OCI-LY3 (cell line): Measurements from ENCODE around the gene DHDH.

Experiments
- H2AFZ ChIP-seq: fragments of 200-600, 300-600 bp; shearing (Covaris generic); 2 replicates; pipeline ENCODE4 v1.6.0; 2014; ENCODE audit warnings: antibody characterized with exemption, low read depth, low read length
- H3K27ac ChIP-seq: fragments of 200-600, 300-600 bp; sonication (generic); 2 replicates; pipeline ENCODE4 v1.5.1; 2014; ENCODE audit warnings: mild to moderate bottlenecking, low read length, moderate library complexity, mixed read lengths
- H3K27me3 ChIP-seq: fragments of 200-600, 300-600 bp; sonication (generic); 2 replicates; pipeline ENCODE4 v1.6.1; 2014; ENCODE audit warnings: low read depth, low read length, mixed read lengths
- H3K36me3 ChIP-seq: fragments of 200-600, 300-600 bp; sonication (generic); replicated peaks from 2 replicates; pipeline ENCODE3; 2014; ENCODE audit warnings: low read depth, low read length, mixed read lengths
- H3K4me1 ChIP-seq: fragments of 300-600, 200-600 bp; sonication (generic); 2 replicates; pipeline ENCODE4 v1.6.1; 2014; ENCODE audit warnings: low read length, mixed read lengths
- H3K4me2 ChIP-seq: fragments of 200-600, 300-600 bp; sonication (generic); 2 replicates; pipeline ENCODE4 v1.6.1; 2014; ENCODE audit warnings: low read length, mixed read lengths
- H3K4me3 ChIP-seq: fragments of 300-600, 200-600 bp; sonication (generic); 2 replicates; pipeline ENCODE4 v1.5.1; 2014; ENCODE audit warnings: antibody characterized with exemption, mild to moderate bottlenecking, low read length, moderate library complexity
- H3K79me2 ChIP-seq: fragments of 300-600, 200-600 bp; shearing (Covaris generic); 2 replicates; pipeline ENCODE4 v1.6.1; 2014; ENCODE audit warnings: mild to moderate bottlenecking, low read length, mixed read lengths
- H3K9ac ChIP-seq: fragments of 300-600, 200-600 bp; shearing (Covaris generic); 2 replicates; pipeline ENCODE4 v1.6.0; 2014; ENCODE audit warnings: mild to moderate bottlenecking, low read length, moderate library complexity
- H3K9me3 ChIP-seq: fragments of 200-600, 300-600 bp; shearing (Covaris generic); 2 replicates; pipeline ENCODE4 v1.6.1; 2014; ENCODE audit warnings: low read length, mixed read lengths; ENCODE audit not compliant: insufficient read depth
- H4K20me1 ChIP-seq: fragments of 200-600, 300-600 bp; sonication (generic); 2 replicates; pipeline ENCODE4 v1.6.1; 2016; ENCODE audit warnings: low read length, mixed read lengths; ENCODE audit not compliant: insufficient read depth
- EZH2phosphoT487 ChIP-seq: fragments of 200-600 bp; shearing (Covaris generic); IDR thresholded peaks from 2 replicates; pipeline ENCODE4 v1.6.1; 2018; ENCODE audit warnings: antibody characterized with exemption, mixed run types, low read depth
- TF ChIP-seq, protein P1 (sequence below): fragments of 200-600, 300-600 bp; sonication (generic); IDR thresholded peaks from 2 replicates; pipeline ENCODE4 v1.5.1; 2014; ENCODE audit warnings: antibody characterized with exemption, low read length, low read depth

The DHDH gene

DNA sequence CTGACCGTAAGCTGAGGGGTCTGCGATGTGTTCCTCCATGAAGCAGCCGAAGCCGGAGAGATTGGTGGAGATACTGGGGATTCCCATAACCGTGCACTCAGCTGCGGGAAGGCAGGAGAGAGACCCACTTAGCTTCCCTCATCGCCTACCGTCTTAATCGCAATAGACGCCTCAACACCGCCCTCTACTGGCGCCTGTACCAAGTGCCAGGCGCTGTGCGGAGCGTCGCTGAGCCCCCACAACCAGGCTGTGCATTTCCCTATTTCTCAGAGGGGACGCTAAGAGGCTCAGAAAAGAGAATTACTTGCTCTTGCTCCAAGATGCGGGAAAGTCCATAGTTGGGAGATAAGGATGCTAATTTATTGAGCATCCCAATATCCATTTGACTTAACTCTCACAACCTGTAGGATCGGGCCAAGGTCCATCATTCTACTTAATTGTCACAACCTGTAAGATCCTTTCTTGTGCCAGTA, 37.5 kb downstream of the DHDH start:
- Histone ChIP-seq H3K27ac (no peak overlapping the region), H4K20me1 (peaks cover 16% of the 10 kb centered on the region), H3K4me3 (no peak overlapping the region), H3K27me3 (no peaks in the 10 kb centered on the region), H3K79me2 (peaks cover 17% of the 10 kb centered on the region), H3K9ac (no peak overlapping the region), H3K9me3 (no peaks in the 10 kb centered on the region), H3K36me3 (peaks cover 53% of the 10 kb centered on the region), H3K4me2 (peak overlapping the region; percentile 54), H2AFZ (no peak overlapping the region), H3K4me1 (peaks cover 39% of the 10 kb centered on the region)
- TF ChIP-seq EZH2phosphoT487, result no peak
- TF ChIP-seq, protein P1, sequence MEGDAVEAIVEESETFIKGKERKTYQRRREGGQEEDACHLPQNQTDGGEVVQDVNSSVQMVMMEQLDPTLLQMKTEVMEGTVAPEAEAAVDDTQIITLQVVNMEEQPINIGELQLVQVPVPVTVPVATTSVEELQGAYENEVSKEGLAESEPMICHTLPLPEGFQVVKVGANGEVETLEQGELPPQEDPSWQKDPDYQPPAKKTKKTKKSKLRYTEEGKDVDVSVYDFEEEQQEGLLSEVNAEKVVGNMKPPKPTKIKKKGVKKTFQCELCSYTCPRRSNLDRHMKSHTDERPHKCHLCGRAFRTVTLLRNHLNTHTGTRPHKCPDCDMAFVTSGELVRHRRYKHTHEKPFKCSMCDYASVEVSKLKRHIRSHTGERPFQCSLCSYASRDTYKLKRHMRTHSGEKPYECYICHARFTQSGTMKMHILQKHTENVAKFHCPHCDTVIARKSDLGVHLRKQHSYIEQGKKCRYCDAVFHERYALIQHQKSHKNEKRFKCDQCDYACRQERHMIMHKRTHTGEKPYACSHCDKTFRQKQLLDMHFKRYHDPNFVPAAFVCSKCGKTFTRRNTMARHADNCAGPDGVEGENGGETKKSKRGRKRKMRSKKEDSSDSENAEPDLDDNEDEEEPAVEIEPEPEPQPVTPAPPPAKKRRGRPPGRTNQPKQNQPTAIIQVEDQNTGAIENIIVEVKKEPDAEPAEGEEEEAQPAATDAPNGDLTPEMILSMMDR, result peak; percentile 99

DNA sequence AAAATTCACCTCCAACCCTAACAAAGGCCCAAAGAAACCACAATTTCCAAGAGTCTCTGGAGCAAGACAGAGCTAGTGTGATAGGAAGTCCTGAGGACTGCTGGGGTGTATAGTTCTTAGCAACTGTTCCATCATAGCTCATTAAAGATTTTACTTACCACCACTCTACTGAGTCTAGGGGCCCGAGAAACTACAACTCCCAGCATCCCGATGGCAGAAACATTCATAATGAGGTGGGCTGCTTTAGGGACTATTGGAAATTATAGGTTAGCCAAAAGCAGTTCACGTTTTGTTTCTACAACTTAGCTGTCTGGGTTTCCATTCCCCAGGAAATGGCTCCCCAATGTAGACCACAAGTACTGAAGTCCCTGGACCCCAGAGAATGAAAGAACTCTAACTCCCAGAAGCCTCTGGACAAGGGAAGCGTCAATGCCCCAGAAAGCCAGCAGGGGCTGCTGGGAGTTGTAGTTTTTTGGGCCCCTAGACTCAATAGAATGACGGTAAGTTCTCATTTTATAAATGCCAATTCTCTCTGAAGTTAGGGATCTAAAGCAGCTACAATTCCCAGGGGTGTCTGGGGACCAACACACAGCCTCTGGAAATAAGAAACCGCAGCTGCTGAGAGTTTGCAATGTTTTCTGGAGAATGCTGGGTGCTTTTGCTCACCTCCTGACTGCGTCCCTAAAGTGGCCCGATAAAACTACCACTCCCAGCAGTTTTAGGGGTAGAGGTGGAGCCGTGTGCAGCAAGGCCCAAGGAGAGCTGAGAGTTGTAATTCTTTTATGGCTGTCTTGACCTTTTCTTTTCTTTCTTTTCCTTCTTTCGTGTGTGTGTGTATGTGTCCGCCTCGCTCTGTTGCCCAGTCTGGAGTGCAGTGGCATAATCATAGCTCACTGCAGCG, 42.7 kb downstream of the DHDH start:
- H3K4me2 ChIP-seq, result no peak overlapping the region
- TF ChIP-seq, protein P1, result no peak
- no peak for TF ChIP-seq EZH2phosphoT487
- H3K36me3 ChIP-seq, result peaks cover 31% of the 10 kb centered on the region
- no peak overlapping the region for H2AFZ ChIP-seq
- no peaks in the 10 kb centered on the region for H3K79me2 ChIP-seq
- H4K20me1 ChIP-seq, result no peaks in the 10 kb centered on the region
- no peaks in the 10 kb centered on the region for H3K9me3 ChIP-seq
- H3K27me3 ChIP-seq, result no peaks in the 10 kb centered on the region
- peaks cover under 1% of the 10 kb centered on the region; the same call in 1 of the 2 replicates for H3K4me1 ChIP-seq
- H3K4me3 ChIP-seq, result no peak overlapping the region
- H3K9ac ChIP-seq, result no peak overlapping the region
- no peak overlapping the region for H3K27ac ChIP-seq

DNA sequence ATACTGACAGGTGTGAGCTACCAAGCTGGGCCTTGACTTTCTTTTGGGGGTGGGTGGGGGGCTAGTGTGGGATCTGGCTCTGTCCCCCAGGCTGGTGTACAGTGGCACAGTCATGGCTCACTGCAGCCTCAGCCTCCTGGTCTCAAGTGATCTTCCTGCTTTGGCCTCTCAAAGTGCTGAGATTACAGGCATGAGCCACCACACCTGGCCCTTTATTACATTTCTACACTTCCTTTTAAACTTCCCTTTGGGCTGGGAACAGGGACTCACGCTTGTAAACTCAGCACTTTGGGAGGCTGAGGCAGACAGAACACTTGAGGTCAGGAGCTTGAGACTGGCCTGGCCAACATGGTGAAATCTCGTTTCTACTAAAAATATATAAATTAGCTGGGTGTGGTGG, 43.6 kb downstream of the DHDH start:
- no peak overlapping the region for H3K4me3 ChIP-seq
- H3K36me3 ChIP-seq, result peaks cover 39% of the 10 kb centered on the region
- H4K20me1 ChIP-seq, result no peaks in the 10 kb centered on the region
- H2AFZ ChIP-seq, result no peak overlapping the region
- H3K4me1 ChIP-seq, result no peaks in the 10 kb centered on the region; the same call in 1 of the 2 replicates
- TF ChIP-seq, protein P1, result no peak
- TF ChIP-seq EZH2phosphoT487, result no peak
- no peak overlapping the region for H3K9ac ChIP-seq
- no peak overlapping the region for H3K27ac ChIP-seq
- H3K27me3 ChIP-seq, result no peaks in the 10 kb centered on the region
- no peaks in the 10 kb centered on the region for H3K9me3 ChIP-seq
- H3K4me2 ChIP-seq, result no peak overlapping the region
- no peaks in the 10 kb centered on the region for H3K79me2 ChIP-seq

DNA sequence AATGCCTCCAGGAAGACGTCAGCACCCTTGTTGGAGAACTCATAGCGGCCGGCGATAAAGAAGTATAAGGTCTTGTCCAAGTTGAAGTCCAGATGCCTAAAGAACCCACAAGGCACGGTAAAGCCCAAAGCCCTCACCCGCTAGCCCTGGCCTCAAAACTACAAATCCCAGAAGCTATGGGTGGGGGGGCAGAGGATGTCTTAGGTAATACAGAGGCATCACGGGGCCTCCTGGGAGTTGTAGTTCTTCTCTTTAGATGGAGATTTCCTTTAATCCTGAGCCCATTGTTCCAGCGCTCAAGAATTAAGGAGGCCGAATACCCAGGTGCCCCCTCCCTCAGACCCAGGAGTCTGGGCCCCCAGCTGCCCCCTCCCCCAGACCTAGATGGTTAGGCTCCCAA, 48.8 kb downstream of the DHDH start:
- Histone ChIP-seq H3K36me3 (peaks cover 49% of the 10 kb centered on the region), H3K9ac (no peak overlapping the region), H3K9me3 (no peaks in the 10 kb centered on the region), H2AFZ (no peak overlapping the region), H3K27me3 (no peaks in the 10 kb centered on the region), H3K27ac (no peak overlapping the region), H4K20me1 (no peaks in the 10 kb centered on the region), H3K4me3 (no peak overlapping the region), H3K79me2 (no peaks in the 10 kb centered on the region), H3K4me1 (no peaks in the 10 kb centered on the region; the same call in 1 of the 2 replicates), H3K4me2 (no peak overlapping the region)
- no peak for TF ChIP-seq EZH2phosphoT487
- TF ChIP-seq, protein P1, result no peak
